Upper lobe of left lung (tissue), 6 donors: Measurements from ENCODE around the gene LMTK2. TPM values are rescaled to one million over a fixed set of nuclear protein-coding genes. Genes with fewer than 3 reads are reported as not detected.

ENCODE experiments used
- ATAC-seq, 2 donors: fragments of 200-7000 bp; cut with Tn5 transposase; one replicate each; pipeline ENCODE4 v1.9.1; 2022; ENCODE audit warnings: mild to moderate bottlenecking in 2 of 2, moderate library complexity in 2 of 2; ENCODE audit not compliant: low FRiP score in 2 of 2
- DNase-seq, 2 donors: peaks; one replicate each; pipeline ENCODE4 v3.0.0-alpha.2; 2019 to 2020
- H3K27ac ChIP-seq, 4 donors: fragments of 200-600 bp; sonication (generic); one replicate each; pipeline ENCODE4 v1.5.1; 2016 to 2019
- H3K27me3 ChIP-seq, 4 donors: fragments of 200-600 bp; sonication (generic); one replicate each; pipeline ENCODE4 v1.5.1; 2017 to 2019
- H3K36me3 ChIP-seq, 4 donors: fragments of 200-600 bp; sonication (generic); one replicate each; pipeline ENCODE4 v1.5.1; 2016 to 2019
- H3K4me1 ChIP-seq, 4 donors: fragments of 200-600 bp; sonication (generic); one replicate each; pipeline ENCODE4 v1.5.1; 2018 to 2019
- H3K4me3 ChIP-seq, 4 donors: fragments of 200-600 bp; sonication (generic); one replicate each; pipeline ENCODE4 v1.5.1; 2017 to 2019; ENCODE audit warnings: mild to moderate bottlenecking in 2 of 4, moderate library complexity in 1 of 4
- H3K9me3 ChIP-seq, 4 donors: fragments of 200-600 bp; sonication (generic); one replicate each; pipeline ENCODE4 v1.5.1; 2018 to 2019
- EP300 ChIP-seq, 4 donors: sonication (generic); formaldehyde crosslinking; IDR thresholded peaks; one replicate each; pipeline ENCODE4 v1.5.1; 2017; ENCODE audit warnings: antibody characterized with exemption in 4 of 4, control low read depth in 2 of 4
- POLR2A ChIP-seq, 4 donors: fragments of 450-650 bp; IDR thresholded peaks; one replicate each; pipeline ENCODE4 v1.5.1; 2016 to 2017; ENCODE audit warnings: antibody characterized with exemption in 4 of 4, mild to moderate bottlenecking in 2 of 4
- POLR2AphosphoS5 ChIP-seq, 2 donors: sonication (generic); formaldehyde crosslinking; IDR thresholded peaks; one replicate each; pipeline ENCODE4 v1.5.1; 2017; ENCODE audit warnings: antibody characterized with exemption in 2 of 2
- WGBS, 2 donors: methylation state at CpG; one replicate each; pipeline ENCODE4 v1.1.5; 2017 to 2018; 5-methylcytosine and 5-hydroxymethylcytosine counted together
- total RNA-seq, 6 donors: library from RNA; depleted of rRNA in 4 of 6; stranded (reverse); fragments of >200 nt in 4 of 6; gene quantifications; one replicate each; pipeline versions ENCODE4 v1.1.0 to v1.2.1, GENCODE V29; 2016 to 2021
- TF ChIP-seq, protein P1 (sequence below), 6 experiments: fragments of 450-650 bp in 4 of 6; fragments of 200-600 bp in 2 of 6; sonication (generic) in 2 of 6; IDR thresholded peaks; one replicate each; pipeline ENCODE4 v1.5.1; 2016 to 2019; ENCODE audit warnings: antibody characterized with exemption in 6 of 6
- donor health status: DM: no; HTN: no; CAD: no; lungs with moderate emphysema.
- donor health status: DM: no; HTN: yes; CAD: no; lungs with severe emphysema.

The LMTK2 gene
- 10 to 100 TPM; 27.6 to 65.8 (median 37.5) TPM for total RNA-seq

DNA sequence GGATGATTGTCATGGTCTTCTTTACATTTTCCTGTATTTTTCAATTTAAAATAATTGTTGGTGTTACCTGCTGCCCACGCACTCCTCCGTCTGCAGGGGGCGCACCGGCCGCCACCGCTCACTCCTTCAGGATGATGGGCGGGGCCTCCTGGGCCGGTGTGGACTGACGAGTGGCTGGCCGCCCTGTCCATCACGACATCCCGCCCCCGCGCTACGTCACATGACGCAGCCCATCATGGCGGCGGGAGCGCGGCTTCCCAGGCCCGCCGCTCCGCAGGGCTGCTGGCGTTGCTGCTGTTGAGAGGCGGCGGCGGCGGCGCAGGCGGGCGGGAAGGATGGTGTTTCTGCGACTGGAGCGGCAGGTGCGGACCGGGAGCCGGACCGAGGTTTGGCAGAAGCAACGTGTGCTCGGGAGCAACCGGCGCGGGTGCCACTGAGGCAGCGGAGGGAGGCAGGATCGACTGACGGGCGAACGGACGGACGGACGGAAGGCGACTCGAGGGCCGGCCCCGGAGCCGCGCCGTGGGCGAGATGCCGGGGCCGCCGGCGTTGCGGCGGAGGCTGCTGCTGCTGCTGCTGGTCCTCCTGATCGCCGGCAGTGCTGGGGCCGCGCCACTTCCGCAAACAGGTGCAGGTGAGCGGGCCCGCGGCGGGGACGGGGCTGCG is at the start of gene LMTK2:
Gene LMTK2, plus strand, starts transcription at position 216 of the 666 bp plus-strand sequence. Its CDS starts 316 bp downstream, at position 532.
- H3K36me3 ChIP-seq, result no peaks in the 10 kb centered on the region
- TF ChIP-seq POLR2AphosphoS5 (IDR thresholded peaks at IDR 0.05), result peak; percentile 98 to 99
- TF ChIP-seq, protein P1, sequence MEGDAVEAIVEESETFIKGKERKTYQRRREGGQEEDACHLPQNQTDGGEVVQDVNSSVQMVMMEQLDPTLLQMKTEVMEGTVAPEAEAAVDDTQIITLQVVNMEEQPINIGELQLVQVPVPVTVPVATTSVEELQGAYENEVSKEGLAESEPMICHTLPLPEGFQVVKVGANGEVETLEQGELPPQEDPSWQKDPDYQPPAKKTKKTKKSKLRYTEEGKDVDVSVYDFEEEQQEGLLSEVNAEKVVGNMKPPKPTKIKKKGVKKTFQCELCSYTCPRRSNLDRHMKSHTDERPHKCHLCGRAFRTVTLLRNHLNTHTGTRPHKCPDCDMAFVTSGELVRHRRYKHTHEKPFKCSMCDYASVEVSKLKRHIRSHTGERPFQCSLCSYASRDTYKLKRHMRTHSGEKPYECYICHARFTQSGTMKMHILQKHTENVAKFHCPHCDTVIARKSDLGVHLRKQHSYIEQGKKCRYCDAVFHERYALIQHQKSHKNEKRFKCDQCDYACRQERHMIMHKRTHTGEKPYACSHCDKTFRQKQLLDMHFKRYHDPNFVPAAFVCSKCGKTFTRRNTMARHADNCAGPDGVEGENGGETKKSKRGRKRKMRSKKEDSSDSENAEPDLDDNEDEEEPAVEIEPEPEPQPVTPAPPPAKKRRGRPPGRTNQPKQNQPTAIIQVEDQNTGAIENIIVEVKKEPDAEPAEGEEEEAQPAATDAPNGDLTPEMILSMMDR (IDR thresholded peaks at IDR 0.05), result peak; percentile 88 to 98 (median 96)
- TF ChIP-seq EP300 (IDR thresholded peaks at IDR 0.05), result no peak
- peak in 3 of 4 donors; percentile 88 to 97 (median 95) for TF ChIP-seq POLR2A (IDR thresholded peaks at IDR 0.05)
- H3K4me3 ChIP-seq, result peak within 1 kb of the TSS; percentile 81 to 97 (median 96)
- no peaks in the 10 kb centered on the region for H3K27me3 ChIP-seq
- 0 to 1% methylated on average over 38 to 43 of the region's 75 CpGs for WGBS, 2 donors
- ATAC-seq (peak; percentile 100), DNase-seq (peak; percentile 94 to 99)
- H3K27ac ChIP-seq, result peak within 1 kb of the TSS; percentile 89 to 95 (median 90)
- peaks cover 13 to 37% (median 31%) of the 10 kb centered on the region in 4 donors for H3K4me1 ChIP-seq
- peaks cover 0 to 10% (median 5%) of the 10 kb centered on the region in 4 donors for H3K9me3 ChIP-seq

DNA sequence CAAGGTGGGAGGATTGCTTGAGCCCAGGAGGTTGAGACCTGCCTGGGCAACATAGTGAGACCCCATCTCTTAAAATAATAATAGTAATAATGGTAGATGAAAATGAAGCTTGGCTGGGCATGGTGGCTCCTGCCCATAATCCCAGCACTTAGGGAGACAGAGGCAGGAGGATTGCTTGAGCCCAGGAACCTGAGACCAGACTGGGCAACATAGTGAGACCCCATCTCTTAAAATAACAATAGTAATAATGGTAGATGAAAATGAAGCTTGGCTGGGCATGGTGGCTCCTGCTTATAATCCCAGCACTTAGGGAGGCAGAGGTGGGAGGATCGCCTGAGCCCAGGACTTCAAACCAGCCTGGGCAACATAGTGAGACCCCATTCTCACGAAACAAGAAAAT is 49.5 kb upstream of the LMTK2 start:
- no peaks in the 10 kb centered on the region for H3K9me3 ChIP-seq
- H3K4me1 ChIP-seq, result no peaks in the 10 kb centered on the region
- WGBS, 2 donors, result 73 to 91% methylated on average over 2 of the region's 2 CpGs
- H3K4me3 ChIP-seq, result no peak overlapping the region
- no peaks in the 10 kb centered on the region for H3K27me3 ChIP-seq
- H3K27ac ChIP-seq, result no peak overlapping the region
- no peaks in the 10 kb centered on the region for H3K36me3 ChIP-seq
- DNase-seq (no peak), ATAC-seq (no peak)
- TF ChIP-seq POLR2AphosphoS5 (IDR thresholded peaks at IDR 0.05) (no peak), POLR2A (IDR thresholded peaks at IDR 0.05) (no peak), EP300 (IDR thresholded peaks at IDR 0.05) (no peak)
- TF ChIP-seq, protein P1 (IDR thresholded peaks at IDR 0.05), result no peak

DNA sequence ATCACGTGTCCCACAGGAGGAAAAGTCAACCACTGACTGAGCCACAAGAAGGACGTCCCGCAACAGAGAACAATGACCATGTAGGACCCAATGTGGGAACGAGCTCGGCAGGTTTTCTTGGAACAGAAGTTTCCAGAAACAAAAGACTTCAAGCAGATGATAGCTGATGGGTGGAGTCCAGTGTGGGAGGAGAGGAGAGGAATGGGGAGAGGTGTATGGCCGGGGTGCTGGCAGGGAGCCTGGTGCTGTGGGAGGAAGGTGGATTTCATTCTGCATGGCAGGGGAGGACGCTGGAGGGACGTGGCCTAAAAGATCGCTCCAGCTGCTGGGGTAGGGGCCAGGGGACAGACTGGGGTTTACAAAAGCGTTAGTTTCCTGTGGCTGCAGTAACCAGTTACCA is 48.5 kb upstream of the LMTK2 start:
- ATAC-seq, result no peak
- Histone ChIP-seq H3K4me1 (no peaks in the 10 kb centered on the region), H3K4me3 (no peak overlapping the region), H3K9me3 (peaks cover 0 to 3% (median 2%) of the 10 kb centered on the region in 4 donors), H3K36me3 (no peaks in the 10 kb centered on the region), H3K27ac (no peak overlapping the region), H3K27me3 (no peaks in the 10 kb centered on the region)
- WGBS, 2 donors, result 67 to 74% methylated on average over 10 of the region's 10 CpGs
- no peak for DNase-seq
- TF ChIP-seq EP300 (IDR thresholded peaks at IDR 0.05), result no peak
- TF ChIP-seq POLR2A (IDR thresholded peaks at IDR 0.05), result no peak
- TF ChIP-seq POLR2AphosphoS5 (IDR thresholded peaks at IDR 0.05), result no peak
- TF ChIP-seq, protein P1 (IDR thresholded peaks at IDR 0.05), result no peak

DNA sequence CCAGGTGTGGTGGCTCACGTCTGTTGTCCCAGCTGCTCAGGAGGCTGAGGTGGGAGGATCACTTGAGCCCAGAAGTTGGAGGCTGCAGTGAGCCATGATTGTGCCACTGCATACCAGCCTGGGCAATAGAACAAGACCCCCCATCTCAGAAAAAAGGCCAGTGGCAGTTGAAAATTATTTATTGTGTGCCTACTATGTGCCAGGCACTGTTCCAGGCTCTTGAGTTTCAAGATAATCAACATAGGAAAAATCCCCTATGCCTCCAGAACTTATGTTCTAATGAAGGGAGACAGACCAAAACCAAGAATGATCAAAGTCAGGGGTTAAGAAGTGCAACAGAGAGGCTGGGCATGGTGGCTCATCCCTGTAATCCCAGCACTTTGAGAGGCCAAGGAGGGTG is 42.4 kb upstream of the LMTK2 start:
- WGBS, 2 donors, result 70 to 78% methylated on average over 1 of the region's 1 CpG
- Histone ChIP-seq H3K27me3 (no peaks in the 10 kb centered on the region), H3K36me3 (no peaks in the 10 kb centered on the region), H3K27ac (no peak overlapping the region), H3K9me3 (peaks cover 0 to 8% (median 4%) of the 10 kb centered on the region in 4 donors), H3K4me1 (no peaks in the 10 kb centered on the region), H3K4me3 (no peak overlapping the region)
- no peak for DNase-seq
- TF ChIP-seq POLR2AphosphoS5 (IDR thresholded peaks at IDR 0.05), result no peak
- TF ChIP-seq, protein P1 (IDR thresholded peaks at IDR 0.05), result no peak
- no peak for ATAC-seq

DNA sequence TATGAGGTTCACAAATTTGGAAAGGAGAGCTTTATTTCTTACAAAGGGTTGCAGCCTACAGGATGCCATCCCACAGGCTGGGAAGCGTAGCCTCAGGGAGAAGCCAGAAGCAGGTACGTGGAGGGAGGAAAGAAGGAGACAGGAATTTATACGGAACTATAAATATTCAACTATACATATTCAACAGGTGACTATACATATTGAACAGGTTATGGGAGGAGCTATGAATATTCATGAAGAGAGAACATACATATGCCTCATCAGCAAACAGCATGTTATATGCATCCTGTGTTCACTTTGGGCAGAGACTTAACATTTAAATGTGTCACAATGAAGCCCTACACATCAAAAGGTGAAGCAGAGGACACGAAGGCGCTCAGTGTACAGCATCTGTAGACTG is 40.5 kb upstream of the LMTK2 start:
- Histone ChIP-seq H3K36me3 (no peaks in the 10 kb centered on the region), H3K27ac (no peak overlapping the region), H3K4me3 (no peak overlapping the region), H3K4me1 (no peaks in the 10 kb centered on the region), H3K27me3 (no peaks in the 10 kb centered on the region), H3K9me3 (peaks cover 0 to 8% (median 4%) of the 10 kb centered on the region in 4 donors)
- TF ChIP-seq POLR2AphosphoS5 (IDR thresholded peaks at IDR 0.05) (no peak), POLR2A (IDR thresholded peaks at IDR 0.05) (no peak), EP300 (IDR thresholded peaks at IDR 0.05) (no peak)
- TF ChIP-seq, protein P1 (IDR thresholded peaks at IDR 0.05), result no peak
- no peak for ATAC-seq
- no peak for DNase-seq
- WGBS, 2 donors, result 90 to 91% methylated on average over 5 of the region's 5 CpGs
